GM21619 (cell line): ENCODE measurements around the gene TKFC.
A peak's percentile ranks its signal among the peaks of the same experiment; 100 is the strongest.

Experiments
- ATAC-seq: cut with Tn5 transposase; IDR thresholded peaks from one replicate; pipeline ENCODE4 v1.9.1; 2021; ENCODE audit not compliant: unreplicated experiment

Gene TKFC

GRCh38 chr11:61332797-61333549 is at the start of gene TKFC, which contains the start of gene DDB1:
Gene TKFC (plus strand): TSS chr11:61333228. CDS start chr11:61334729, 1,501 bp downstream.
Gene DDB1 (minus strand): TSS chr11:61333105. CDS start chr11:61332968, 137 bp downstream.
- ATAC-seq = peak; percentile 91

GRCh38 chr11:61283613-61284012 is 49.4 kb upstream of the TKFC start:
- ATAC-seq = no peak

GRCh38 chr11:61287338-61287977 is 45.6 kb upstream of the TKFC start:
- no peak for ATAC-seq

GRCh38 chr11:61290905-61291690 is 41.9 kb upstream of the TKFC start:
- no peak for ATAC-seq

GRCh38 chr11:61292356-61292755 is 40.7 kb upstream of the TKFC start:
- no peak for ATAC-seq

- ATAC-seq = peak; percentile 35
Measured at GRCh38 chr11:61293867-61294716, 38.9 kb upstream of the TKFC start.

- peak; percentile 63 for ATAC-seq
Measured at GRCh38 chr11:61294717-61295595, 38.1 kb upstream of the TKFC start, which contains the start of gene VWCE. Gene VWCE (minus strand): TSS chr11:61295316. CDS start chr11:61295037, 279 bp downstream.

- no peak for ATAC-seq
Measured at GRCh38 chr11:61295596-61295926, 37.5 kb upstream of the TKFC start.

GRCh38 chr11:61297341-61297740 is 35.7 kb upstream of the TKFC start:
- ATAC-seq = no peak

GRCh38 chr11:61297746-61298145 is 35.3 kb upstream of the TKFC start:
- no peak for ATAC-seq

- ATAC-seq = no peak
Measured at GRCh38 chr11:61298663-61299244, 34.3 kb upstream of the TKFC start.

- ATAC-seq = no peak
Measured at GRCh38 chr11:61302550-61302949, 30.5 kb upstream of the TKFC start.

- ATAC-seq = no peak
Measured at GRCh38 chr11:61303725-61304124, 29.3 kb upstream of the TKFC start.

- no peak for ATAC-seq
Measured at GRCh38 chr11:61305417-61305816, 27.6 kb upstream of the TKFC start.

- ATAC-seq = no peak
Measured at GRCh38 chr11:61306221-61306620, 26.8 kb upstream of the TKFC start.

GRCh38 chr11:61307354-61307753 is 25.7 kb upstream of the TKFC start:
- no peak for ATAC-seq

GRCh38 chr11:61309141-61309540 is 23.9 kb upstream of the TKFC start:
- ATAC-seq = no peak

GRCh38 chr11:61309739-61310138 is 23.3 kb upstream of the TKFC start:
- ATAC-seq = no peak

- ATAC-seq = no peak
Measured at GRCh38 chr11:61310749-61311148, 22.3 kb upstream of the TKFC start.
